ENCODE measurements around the gene SAFB2. TPM values are rescaled to one million over a fixed set of nuclear protein-coding genes. Genes with fewer than 3 reads are reported as not detected.

The SAFB2 gene
- total RNA-seq, 4 donors from 2014 or later: 59.5 to 200 (median 121) TPM

DNA sequence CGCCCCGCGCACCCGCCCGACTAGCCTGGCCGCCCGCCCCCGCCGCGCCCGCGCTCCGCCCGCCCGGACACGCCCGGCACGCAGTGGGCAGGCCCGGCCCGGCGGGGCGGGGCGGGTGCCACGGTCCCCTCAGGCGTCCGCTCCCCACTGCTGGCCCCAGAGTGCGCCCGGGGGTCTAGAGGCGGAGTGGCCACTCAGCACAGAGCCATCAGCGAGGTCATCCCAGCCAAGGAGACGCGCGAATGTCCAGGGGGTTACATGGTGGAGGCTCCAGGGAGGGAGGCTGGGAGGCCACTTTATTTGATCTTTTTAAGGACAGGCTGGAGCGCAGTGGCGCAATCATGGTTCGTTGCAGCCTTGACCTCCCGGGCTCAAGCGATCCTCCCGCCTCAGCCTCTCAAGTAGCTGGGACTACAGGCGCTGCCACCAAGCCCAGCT lies 54.6 kb downstream of the SAFB2 start:
- DNase-seq: no peak
- Histone ChIP-seq H3K4me3 (peak overlapping the region in 2 of 4 donors; percentile 39 to 45), H3K27ac (no peak overlapping the region), H3K27me3 (peaks cover 0 to 6% of the 10 kb centered on the region in 2 donors), H3K9me3 (no peaks in the 10 kb centered on the region), H3K4me1 (no peaks in the 10 kb centered on the region), H3K36me3 (no peaks in the 10 kb centered on the region)
- no peak for TF ChIP-seq POLR2A (IDR thresholded peaks at IDR 0.05)
- TF ChIP-seq, protein P1, sequence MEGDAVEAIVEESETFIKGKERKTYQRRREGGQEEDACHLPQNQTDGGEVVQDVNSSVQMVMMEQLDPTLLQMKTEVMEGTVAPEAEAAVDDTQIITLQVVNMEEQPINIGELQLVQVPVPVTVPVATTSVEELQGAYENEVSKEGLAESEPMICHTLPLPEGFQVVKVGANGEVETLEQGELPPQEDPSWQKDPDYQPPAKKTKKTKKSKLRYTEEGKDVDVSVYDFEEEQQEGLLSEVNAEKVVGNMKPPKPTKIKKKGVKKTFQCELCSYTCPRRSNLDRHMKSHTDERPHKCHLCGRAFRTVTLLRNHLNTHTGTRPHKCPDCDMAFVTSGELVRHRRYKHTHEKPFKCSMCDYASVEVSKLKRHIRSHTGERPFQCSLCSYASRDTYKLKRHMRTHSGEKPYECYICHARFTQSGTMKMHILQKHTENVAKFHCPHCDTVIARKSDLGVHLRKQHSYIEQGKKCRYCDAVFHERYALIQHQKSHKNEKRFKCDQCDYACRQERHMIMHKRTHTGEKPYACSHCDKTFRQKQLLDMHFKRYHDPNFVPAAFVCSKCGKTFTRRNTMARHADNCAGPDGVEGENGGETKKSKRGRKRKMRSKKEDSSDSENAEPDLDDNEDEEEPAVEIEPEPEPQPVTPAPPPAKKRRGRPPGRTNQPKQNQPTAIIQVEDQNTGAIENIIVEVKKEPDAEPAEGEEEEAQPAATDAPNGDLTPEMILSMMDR (IDR thresholded peaks at IDR 0.05): no peak

GRCh38 chr19:5567360-5567969 lies 55.1 kb downstream of the SAFB2 start, which contains the start of gene TINCR:
TSS of gene TINCR (minus strand) at chr19:5567953.
- no peaks in the 10 kb centered on the region for H3K4me1 ChIP-seq
- H3K4me3 ChIP-seq: peak within 1 kb of the TSS in 2 of 4 donors; percentile 39 to 45
- no peaks in the 10 kb centered on the region for H3K36me3 ChIP-seq
- H3K27ac ChIP-seq: no peak within 1 kb of the TSS
- H3K27me3 ChIP-seq: peaks cover 0 to 6% of the 10 kb centered on the region in 2 donors
- no peak for DNase-seq
- no peaks in the 10 kb centered on the region for H3K9me3 ChIP-seq
- TF ChIP-seq, protein P1 (IDR thresholded peaks at IDR 0.05): no peak
- TF ChIP-seq POLR2A (IDR thresholded peaks at IDR 0.05): no peak

GRCh38 chr19:5564930-5565329 lies 57.6 kb downstream of the SAFB2 start:
- Histone ChIP-seq H3K4me3 (no peak overlapping the region), H3K9me3 (peaks cover 0 to 8% (median 4%) of the 10 kb centered on the region in 4 donors), H3K27ac (no peak overlapping the region), H3K27me3 (peaks cover 0 to 6% of the 10 kb centered on the region in 2 donors), H3K36me3 (no peaks in the 10 kb centered on the region), H3K4me1 (no peaks in the 10 kb centered on the region)
- DNase-seq: no peak
- TF ChIP-seq, protein P1 (IDR thresholded peaks at IDR 0.05): no peak
- TF ChIP-seq POLR2A (IDR thresholded peaks at IDR 0.05): no peak

DNA sequence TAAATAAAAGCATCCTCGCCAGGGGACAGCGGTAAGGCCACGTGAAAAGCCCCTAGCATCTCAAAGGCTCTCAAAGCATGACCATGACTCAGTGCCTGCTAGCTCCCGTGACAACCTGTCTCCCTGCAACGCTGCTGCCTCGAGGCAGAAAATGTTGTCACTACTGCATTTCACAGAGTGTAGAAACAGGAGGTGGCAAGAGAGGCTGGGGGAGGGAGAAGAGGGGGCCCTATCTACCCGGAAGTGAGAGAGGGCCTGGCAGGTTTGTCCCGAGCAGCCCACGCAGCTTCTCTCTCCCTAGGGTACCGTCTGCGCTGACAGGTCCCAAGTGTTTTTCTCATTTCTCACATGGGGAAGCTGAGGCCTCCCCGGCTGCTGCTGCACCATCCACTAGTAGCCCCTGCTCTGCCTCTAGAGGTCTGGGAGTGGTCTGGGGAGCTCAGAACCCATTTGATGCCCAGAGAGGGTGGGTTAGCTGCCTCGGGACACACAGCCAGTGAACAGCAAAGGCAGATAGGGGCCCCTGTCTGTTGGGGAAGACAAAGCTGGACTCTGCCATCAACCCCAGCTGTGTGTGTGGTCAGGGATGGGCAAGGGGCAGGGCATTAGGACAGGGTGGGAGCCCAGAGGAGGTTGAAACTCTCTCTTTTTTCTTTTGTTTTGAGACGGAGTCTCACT lies 58.5 kb downstream of the SAFB2 start:
- H3K27me3 ChIP-seq: peaks cover 0 to 6% of the 10 kb centered on the region in 2 donors
- no peaks in the 10 kb centered on the region for H3K36me3 ChIP-seq
- H3K4me3 ChIP-seq: no peak overlapping the region
- H3K9me3 ChIP-seq: peaks cover 0 to 8% (median 4%) of the 10 kb centered on the region in 4 donors
- no peak for DNase-seq
- TF ChIP-seq, protein P1 (IDR thresholded peaks at IDR 0.05): no peak
- TF ChIP-seq POLR2A (IDR thresholded peaks at IDR 0.05): no peak
- H3K4me1 ChIP-seq: no peaks in the 10 kb centered on the region
- no peak overlapping the region for H3K27ac ChIP-seq

DNA sequence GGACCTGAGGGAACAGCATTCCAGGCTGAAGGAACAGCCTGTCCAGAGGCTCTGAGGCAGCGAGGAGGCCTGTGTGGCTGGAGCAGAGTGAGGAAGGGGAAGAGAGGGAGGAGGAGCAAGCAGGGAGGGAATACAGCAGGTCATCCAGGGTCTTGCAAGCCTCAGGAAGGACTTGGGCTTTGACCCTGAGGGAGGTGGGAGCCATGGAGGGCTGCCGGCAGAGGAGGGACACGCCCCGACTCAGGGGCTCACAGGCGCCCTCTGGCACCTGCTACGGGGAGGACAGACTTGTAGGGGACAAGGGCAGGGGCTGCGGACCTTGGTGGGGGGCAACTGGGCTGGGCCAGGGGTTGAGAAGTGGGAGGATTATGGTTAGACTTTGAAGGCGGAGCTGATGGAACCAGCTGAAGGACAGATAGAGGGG lies 59.6 kb downstream of the SAFB2 start:
- DNase-seq: no peak
- H3K36me3 ChIP-seq: no peaks in the 10 kb centered on the region
- H3K4me1 ChIP-seq: no peaks in the 10 kb centered on the region
- H3K4me3 ChIP-seq: no peak overlapping the region
- TF ChIP-seq POLR2A (IDR thresholded peaks at IDR 0.05): no peak
- TF ChIP-seq, protein P1 (IDR thresholded peaks at IDR 0.05): no peak
- no peak overlapping the region for H3K27ac ChIP-seq
- peaks cover 0 to 6% of the 10 kb centered on the region in 2 donors for H3K27me3 ChIP-seq
- H3K9me3 ChIP-seq: peaks cover 0 to 8% (median 4%) of the 10 kb centered on the region in 4 donors
